Kidney (tissue), 14 donors: Measurements from ENCODE around the gene TMEM191C. TPM values are rescaled to one million over a fixed set of nuclear protein-coding genes. Genes with fewer than 3 reads are reported as not detected.
"Not testable (repeated sequence)": the region's sequence is repeated elsewhere in the genome, so short reads cannot be mapped to it uniquely, and the experiment has no call there.

ENCODE experiments used
- DNase-seq, 5 donors: peaks; one replicate each; pipeline ENCODE4 v3.0.0-alpha.2; 2013 to 2020
- FAIRE-seq: peaks from 2 replicates; lab custom pipeline; 2012; peaks lifted over from hg19 to GRCh38; lab: Jason Lieb, UNC
- H3K27ac ChIP-seq, 2 donors: one replicate each; pipeline ENCODE4 v1.7.0; 2013; ENCODE audit warnings: low read depth in 2 of 2, low read length in 2 of 2, inconsistent platforms in 1 of 2
- H3K27me3 ChIP-seq: one replicate; pipeline ENCODE4 v1.7.1; 2013; ENCODE audit warnings: low read length, inconsistent platforms; ENCODE audit not compliant: control insufficient read depth, insufficient read depth
- H3K36me3 ChIP-seq, 3 donors: one replicate each; pipeline versions ENCODE4 v1.7.0 to v1.7.1; 2013; ENCODE audit warnings: low read length in 3 of 3, control low read depth in 1 of 3, inconsistent platforms in 1 of 3; ENCODE audit not compliant: insufficient read depth in 3 of 3, control insufficient read depth in 2 of 3
- H3K4me1 ChIP-seq, 3 donors: one replicate each; pipeline versions ENCODE4 v1.7.0 to v1.7.1; 2013; ENCODE audit warnings: low read length in 3 of 3, inconsistent platforms in 1 of 3, low read depth in 1 of 3; ENCODE audit not compliant: control insufficient read depth in 2 of 3, insufficient read depth in 2 of 3
- H3K4me3 ChIP-seq, 3 donors: one replicate each; pipeline versions ENCODE4 v1.7.0 to v1.8.1; 2013; ENCODE audit warnings: low read length in 3 of 3, control low read depth in 1 of 3, inconsistent platforms in 1 of 3
- H3K9ac ChIP-seq, 3 donors: one replicate each; pipeline versions ENCODE4 v1.7.0 to v1.7.1; 2013; ENCODE audit warnings: low read length in 3 of 3, control low read depth in 1 of 3, inconsistent platforms in 1 of 3
- H3K9me3 ChIP-seq, 3 donors: one replicate each; pipeline versions ENCODE4 v1.7.0 to v1.7.1; 2013; ENCODE audit warnings: low read length in 3 of 3, control low read depth in 1 of 3, inconsistent platforms in 1 of 3; ENCODE audit not compliant: control insufficient read depth in 2 of 3, insufficient read depth in 1 of 3
- intact Hi-C: fragments of 100-400 bp; cut with DNase I; formaldehyde crosslinking; loops from one replicate; pipeline ENCODE4 v1.11.1; 2022
- polyA plus RNA-seq: library from polyadenylated mRNA; stranded (reverse); fragments of 350-450 nt; fragmentation: Illumina TruSeq; extraction: RNeasy Lipid Tissue Mini Kit (QIAGEN cat#74804); gene quantifications from one replicate; pipeline ENCODE4 v1.2.3, GENCODE V29; 2014; ENCODE audit warnings: low read depth, low replicate concordance; ENCODE audit not compliant: insufficient read depth
- total RNA-seq: library from RNA; stranded (reverse); fragmentation: NEBNext Ultra II Directional; extraction: Animal tissue kit (Norgen Biotek cat#: 25700); gene quantifications from one replicate; pipeline ENCODE4 v1.2.1, GENCODE V29; 2021
- TF ChIP-seq, protein P1 (sequence below): IDR thresholded peaks from 3 replicates; pipeline ENCODE4 v1.5.1; 2012; ENCODE audit warnings: mild to moderate bottlenecking, moderate library complexity, borderline replicate concordance; ENCODE audit not compliant: insufficient read depth; ENCODE audit errors: extremely low read depth
- donor health status: control.
- donor health status: control.
- donor health status: control.
- donor health status: control.
- donor health status: control.
- donor health status: DM: yes; HTN: yes; CAD: no.
- donor health status: Normal renal cell carcinoma (clear cell type).

TMEM191C gene
- total and polyA plus RNA-seq, 2 donors from 2014 or later = 1.4 to 2.1 TPM

- H3K9ac ChIP-seq = no peak overlapping the region
- TF ChIP-seq, protein P1, sequence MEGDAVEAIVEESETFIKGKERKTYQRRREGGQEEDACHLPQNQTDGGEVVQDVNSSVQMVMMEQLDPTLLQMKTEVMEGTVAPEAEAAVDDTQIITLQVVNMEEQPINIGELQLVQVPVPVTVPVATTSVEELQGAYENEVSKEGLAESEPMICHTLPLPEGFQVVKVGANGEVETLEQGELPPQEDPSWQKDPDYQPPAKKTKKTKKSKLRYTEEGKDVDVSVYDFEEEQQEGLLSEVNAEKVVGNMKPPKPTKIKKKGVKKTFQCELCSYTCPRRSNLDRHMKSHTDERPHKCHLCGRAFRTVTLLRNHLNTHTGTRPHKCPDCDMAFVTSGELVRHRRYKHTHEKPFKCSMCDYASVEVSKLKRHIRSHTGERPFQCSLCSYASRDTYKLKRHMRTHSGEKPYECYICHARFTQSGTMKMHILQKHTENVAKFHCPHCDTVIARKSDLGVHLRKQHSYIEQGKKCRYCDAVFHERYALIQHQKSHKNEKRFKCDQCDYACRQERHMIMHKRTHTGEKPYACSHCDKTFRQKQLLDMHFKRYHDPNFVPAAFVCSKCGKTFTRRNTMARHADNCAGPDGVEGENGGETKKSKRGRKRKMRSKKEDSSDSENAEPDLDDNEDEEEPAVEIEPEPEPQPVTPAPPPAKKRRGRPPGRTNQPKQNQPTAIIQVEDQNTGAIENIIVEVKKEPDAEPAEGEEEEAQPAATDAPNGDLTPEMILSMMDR = no peak
- intact Hi-C loops = no loop called here
- H3K27me3 ChIP-seq = no peaks in the 10 kb centered on the region
- H3K36me3 ChIP-seq = peaks cover 0 to 9% (median 5%) of the 10 kb centered on the region in 3 donors
- H3K27ac ChIP-seq = no peak overlapping the region
- FAIRE-seq (no peak), DNase-seq (peak in 2 of 5 donors; percentile 11 to 56)
- no peak overlapping the region for H3K4me3 ChIP-seq
- no peaks in the 10 kb centered on the region for H3K4me1 ChIP-seq
- H3K9me3 ChIP-seq = no peaks in the 10 kb centered on the region
These were observed 16.8 kb upstream of the TMEM191C start for GRCh38 chr22:21450320-21450831.

DNA sequence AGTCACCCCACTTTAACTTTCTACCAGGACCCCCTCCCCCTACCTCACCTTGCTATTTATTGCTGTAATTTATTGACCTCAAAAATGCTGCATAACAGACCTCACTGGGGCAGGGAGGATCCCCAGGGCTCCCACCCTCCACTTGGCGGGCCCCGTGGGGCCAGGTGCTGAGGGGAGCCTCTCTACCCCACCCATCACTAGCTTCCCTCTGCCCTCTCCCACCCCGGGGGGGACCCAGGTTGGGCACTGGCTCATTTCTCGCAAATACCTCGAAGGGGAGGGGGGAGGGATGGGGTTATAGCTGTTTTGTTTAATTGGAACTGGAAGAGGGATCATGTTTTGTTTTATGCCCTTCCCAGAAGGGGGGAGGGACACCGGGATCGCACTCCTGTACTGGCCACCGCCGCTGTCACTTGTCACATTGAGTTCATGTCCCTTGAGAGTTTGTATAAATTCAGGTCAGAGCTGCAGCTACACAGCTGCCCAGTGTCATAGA, 16.3 kb upstream of the TMEM191C start:
- Histone ChIP-seq H3K27ac (no peak overlapping the region), H3K36me3 (peaks cover 0 to 9% (median 5%) of the 10 kb centered on the region in 3 donors), H3K9ac (no peak overlapping the region), H3K27me3 (no peaks in the 10 kb centered on the region), H3K9me3 (no peaks in the 10 kb centered on the region), H3K4me3 (no peak overlapping the region), H3K4me1 (no peaks in the 10 kb centered on the region)
- DNase-seq (peak in 4 of 5 donors; percentile 35 to 61 (median 42)), FAIRE-seq (no peak)
- intact Hi-C loops = no loop called here
- TF ChIP-seq, protein P1 = no peak

DNA sequence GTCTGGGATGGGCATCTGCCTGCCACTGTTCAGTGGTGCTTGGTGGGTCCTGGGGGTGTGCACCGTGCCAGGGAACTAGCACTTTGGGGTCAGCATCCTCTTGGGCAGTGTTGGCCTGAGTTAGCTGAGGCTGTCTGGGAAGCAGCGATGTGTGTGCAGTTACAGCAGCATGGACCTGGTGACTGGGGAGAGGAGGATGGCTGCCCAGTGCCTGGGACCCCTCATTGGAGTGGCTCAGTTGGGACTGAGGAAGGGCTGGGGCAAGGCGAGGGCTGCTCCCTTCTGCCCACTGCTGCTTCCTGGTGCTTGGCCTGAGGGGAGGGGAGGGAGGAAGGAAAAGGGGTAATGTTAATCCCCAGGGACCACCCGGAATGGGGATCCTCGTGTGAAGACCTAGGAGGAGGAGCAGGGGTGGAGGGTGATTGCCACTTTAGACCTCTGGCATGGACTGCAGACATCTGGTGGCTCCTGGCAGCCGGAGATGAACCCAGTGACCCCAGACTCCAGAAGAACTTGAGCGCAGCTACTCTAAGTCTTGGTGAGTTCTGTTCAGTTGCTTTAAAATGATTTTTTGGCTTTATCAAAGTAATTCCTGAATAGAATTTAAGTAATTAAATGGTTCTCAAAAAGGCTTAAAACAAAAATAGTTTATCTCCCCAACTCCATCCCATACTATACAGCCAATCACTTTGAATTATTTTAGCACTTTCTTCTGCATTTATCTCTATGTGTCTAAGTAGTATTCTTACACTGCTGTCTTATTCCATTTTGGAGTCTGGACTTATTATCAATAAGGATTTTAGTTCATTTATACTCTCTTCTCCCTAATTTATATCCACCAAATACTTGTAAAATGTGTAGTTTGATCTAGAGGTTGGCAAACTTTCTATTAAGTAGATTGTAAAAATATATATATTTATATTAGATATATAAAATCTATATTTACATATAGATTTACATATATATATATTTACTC, 15.4 kb upstream of the TMEM191C start:
- FAIRE-seq (no peak), DNase-seq (peak in 1 of 5 donors; percentile 9)
- H3K27ac ChIP-seq = no peak overlapping the region
- H3K9ac ChIP-seq = no peak overlapping the region
- intact Hi-C loops = no loop called here
- peaks cover 0 to 3% (median 0%) of the 10 kb centered on the region in 3 donors for H3K36me3 ChIP-seq
- TF ChIP-seq, protein P1 = no peak
- H3K27me3 ChIP-seq = no peaks in the 10 kb centered on the region
- no peak overlapping the region for H3K4me3 ChIP-seq
- no peaks in the 10 kb centered on the region for H3K9me3 ChIP-seq
- H3K4me1 ChIP-seq = no peaks in the 10 kb centered on the region

DNA sequence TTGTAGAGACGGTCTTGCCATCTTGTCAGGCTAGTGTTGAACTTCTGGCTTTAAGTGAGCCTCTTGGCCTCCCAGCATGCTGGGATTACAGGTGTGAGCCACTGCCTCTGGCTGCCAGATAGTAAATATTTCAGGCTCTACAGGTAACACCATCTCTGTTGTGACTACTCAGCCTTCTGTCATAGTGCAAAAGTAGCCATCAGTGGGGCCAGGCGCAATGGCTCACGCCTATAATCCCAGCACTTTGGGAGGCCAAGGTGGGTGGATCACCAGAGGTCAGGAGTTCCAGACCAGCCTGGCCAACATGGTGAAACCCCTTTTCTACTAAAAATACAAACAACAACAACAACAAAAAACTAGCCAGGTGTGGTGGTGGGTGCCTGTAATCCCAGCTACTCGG, 14.5 kb upstream of the TMEM191C start:
- H3K27me3 ChIP-seq, H3K4me1 ChIP-seq, intact Hi-C loops, FAIRE-seq, H3K36me3 ChIP-seq, H3K4me3 ChIP-seq, H3K9me3 ChIP-seq, DNase-seq, H3K27ac ChIP-seq, H3K9ac ChIP-seq: not testable (repeated sequence)

DNA sequence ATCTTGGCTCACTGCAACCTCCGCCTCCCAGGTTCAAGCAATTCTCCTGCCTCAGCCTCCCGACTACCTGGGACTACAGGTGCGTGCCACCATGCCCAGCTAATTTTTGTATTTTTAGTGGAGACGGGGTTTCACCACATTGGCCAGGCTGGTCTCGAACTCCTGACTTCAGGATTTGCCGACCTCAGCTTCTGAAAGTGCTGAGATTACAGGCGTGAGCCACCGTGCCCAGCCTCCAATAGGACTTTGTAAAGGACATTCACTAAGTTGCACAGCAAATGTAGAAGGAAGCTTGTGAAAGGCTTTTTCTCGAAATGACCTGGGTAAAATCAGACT, 12.2 kb upstream of the TMEM191C start:
- H3K4me3 ChIP-seq, intact Hi-C loops, DNase-seq, H3K9me3 ChIP-seq, H3K4me1 ChIP-seq, H3K9ac ChIP-seq, H3K36me3 ChIP-seq, FAIRE-seq, H3K27ac ChIP-seq, H3K27me3 ChIP-seq: not testable (repeated sequence)
